ENCODE results near the gene GTF2A2. TPM values are rescaled to one million over a fixed set of nuclear protein-coding genes. Genes with fewer than 3 reads are reported as not detected.

The GTF2A2 gene
- total and polyA plus RNA-seq, 10 of the 15 experiments (the other 5 are each of a cell fraction or from before 2014, with no cell fraction given), result 89.2 to 565 (median 137) TPM

DNA sequence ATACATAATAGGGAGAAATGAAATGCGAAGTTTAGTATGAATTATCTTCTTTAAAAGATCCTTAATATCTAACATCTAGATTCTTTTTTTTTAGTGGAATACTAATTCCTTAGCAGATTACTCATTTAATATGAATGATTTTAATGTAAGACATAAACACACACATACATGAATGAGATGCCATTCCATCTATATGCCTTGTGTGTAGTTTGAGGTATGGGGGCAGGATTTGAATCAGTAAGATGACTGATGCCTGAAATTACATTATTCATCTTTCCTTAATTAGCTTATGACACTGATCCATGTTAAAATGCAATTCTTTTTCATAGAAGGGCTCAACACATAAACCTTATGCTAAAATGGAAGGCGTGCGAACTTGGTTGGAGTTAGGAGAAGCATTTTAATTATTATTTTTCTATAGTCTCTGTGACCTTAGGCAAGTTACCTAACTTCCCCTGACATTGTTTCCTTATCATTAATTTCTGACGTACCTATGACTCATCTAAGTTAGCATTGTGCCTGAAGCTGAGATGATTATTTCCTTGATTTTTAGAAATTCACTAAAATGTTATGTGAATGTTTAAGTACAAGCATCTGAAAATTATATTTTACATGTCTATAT lies 42.6 kb upstream of the GTF2A2 start:
- H3K79me2 ChIP-seq (ENCODE audit: control insufficient read depth, insufficient read depth, low read length), result no peaks in the 10 kb centered on the region
- 0 out of 4 replicates have a peak, but pooled peaks cover 0 to 2% of the 10 kb centered on the region in 2 experiments for H3K27me3 ChIP-seq (replicated peaks in 1 of 2; ENCODE audit: control insufficient read depth in 2 of 2, insufficient read depth in 2 of 2, low read length in 1 of 2)
- H3K9me3 ChIP-seq (replicated peaks; ENCODE audit: control insufficient read depth, insufficient read depth, low read length), result no peaks in the 10 kb centered on the region
- BruUV-seq (replicated peaks), result no TSS peak
- RAD21 ChIA-PET (ENCODE audit: unreplicated experiment), result no interaction called here
- no peak overlapping the region for H3K27ac ChIP-seq (ENCODE audit: control insufficient read depth, insufficient read depth)
- POLR2A ChIA-PET, result no interaction called here
- no peak for DNase-seq (ENCODE audit: low read depth, low spot score)
- H3K36me3 ChIP-seq (ENCODE audit: control insufficient read depth in 2 of 2, insufficient read depth in 2 of 2, low read length in 1 of 2), result no peaks in the 10 kb centered on the region
- no peaks in the 10 kb centered on the region for H4K20me1 ChIP-seq (ENCODE audit: control insufficient read depth, insufficient read depth)
- no peaks in the 10 kb centered on the region for H3K4me1 ChIP-seq (ENCODE audit: control insufficient read depth, insufficient read depth, low read length)
- H3K4me3 ChIP-seq, result no peak overlapping the region
- intact Hi-C loops (cut with micrococcal nuclease; ENCODE audit: unreplicated experiment), result loop anchor here (10.0 kb wide), 2 partner anchors 485 to 625 kb away; no protein-coding TSS in a partner anchor
- no peak for ATAC-seq
- no peak overlapping the region for H2AFZ ChIP-seq (ENCODE audit: control insufficient read depth, low read depth, low read length)
- no peak overlapping the region for H3K4me2 ChIP-seq (ENCODE audit: control insufficient read depth, insufficient read depth)
- in situ Hi-C loops (cut with MboI), result no loop called here
- SMC1A ChIA-PET (ENCODE audit: uncharacterized antibody, unreplicated experiment), result no interaction called here
- CTCF ChIA-PET, result interaction anchor here (0.7 kb wide), 1 partner anchor 9 kb away, joined by 3 read pairs; no protein-coding TSS in a partner anchor
- FAIRE-seq, result no peak
- H3K9ac ChIP-seq (ENCODE audit: control insufficient read depth, insufficient read depth, low read length), result no peak overlapping the region
- WGBS (ENCODE audit: insufficient coverage, insufficient replicate concordance, low lambda C conversion rate, missing lambda C conversion rate), result 39% methylated on average over 4 of the region's 4 CpGs
- TF ChIP-seq, protein P1, sequence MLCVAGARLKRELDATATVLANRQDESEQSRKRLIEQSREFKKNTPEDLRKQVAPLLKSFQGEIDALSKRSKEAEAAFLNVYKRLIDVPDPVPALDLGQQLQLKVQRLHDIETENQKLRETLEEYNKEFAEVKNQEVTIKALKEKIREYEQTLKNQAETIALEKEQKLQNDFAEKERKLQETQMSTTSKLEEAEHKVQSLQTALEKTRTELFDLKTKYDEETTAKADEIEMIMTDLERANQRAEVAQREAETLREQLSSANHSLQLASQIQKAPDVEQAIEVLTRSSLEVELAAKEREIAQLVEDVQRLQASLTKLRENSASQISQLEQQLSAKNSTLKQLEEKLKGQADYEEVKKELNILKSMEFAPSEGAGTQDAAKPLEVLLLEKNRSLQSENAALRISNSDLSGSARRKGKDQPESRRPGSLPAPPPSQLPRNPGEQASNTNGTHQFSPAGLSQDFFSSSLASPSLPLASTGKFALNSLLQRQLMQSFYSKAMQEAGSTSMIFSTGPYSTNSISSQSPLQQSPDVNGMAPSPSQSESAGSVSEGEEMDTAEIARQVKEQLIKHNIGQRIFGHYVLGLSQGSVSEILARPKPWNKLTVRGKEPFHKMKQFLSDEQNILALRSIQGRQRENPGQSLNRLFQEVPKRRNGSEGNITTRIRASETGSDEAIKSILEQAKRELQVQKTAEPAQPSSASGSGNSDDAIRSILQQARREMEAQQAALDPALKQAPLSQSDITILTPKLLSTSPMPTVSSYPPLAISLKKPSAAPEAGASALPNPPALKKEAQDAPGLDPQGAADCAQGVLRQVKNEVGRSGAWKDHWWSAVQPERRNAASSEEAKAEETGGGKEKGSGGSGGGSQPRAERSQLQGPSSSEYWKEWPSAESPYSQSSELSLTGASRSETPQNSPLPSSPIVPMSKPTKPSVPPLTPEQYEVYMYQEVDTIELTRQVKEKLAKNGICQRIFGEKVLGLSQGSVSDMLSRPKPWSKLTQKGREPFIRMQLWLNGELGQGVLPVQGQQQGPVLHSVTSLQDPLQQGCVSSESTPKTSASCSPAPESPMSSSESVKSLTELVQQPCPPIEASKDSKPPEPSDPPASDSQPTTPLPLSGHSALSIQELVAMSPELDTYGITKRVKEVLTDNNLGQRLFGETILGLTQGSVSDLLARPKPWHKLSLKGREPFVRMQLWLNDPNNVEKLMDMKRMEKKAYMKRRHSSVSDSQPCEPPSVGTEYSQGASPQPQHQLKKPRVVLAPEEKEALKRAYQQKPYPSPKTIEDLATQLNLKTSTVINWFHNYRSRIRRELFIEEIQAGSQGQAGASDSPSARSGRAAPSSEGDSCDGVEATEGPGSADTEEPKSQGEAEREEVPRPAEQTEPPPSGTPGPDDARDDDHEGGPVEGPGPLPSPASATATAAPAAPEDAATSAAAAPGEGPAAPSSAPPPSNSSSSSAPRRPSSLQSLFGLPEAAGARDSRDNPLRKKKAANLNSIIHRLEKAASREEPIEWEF (IDR thresholded peaks at IDR 0.05; ENCODE audit: insufficient replicate concordance, low read depth, low read length), result no peak
- TF ChIP-seq CEBPZ (IDR thresholded peaks at IDR 0.05; ENCODE audit: low read depth, low read length) (no peak), YBX1 (IDR thresholded peaks at IDR 0.05) (no peak), LARP7 (IDR thresholded peaks at IDR 0.05) (no peak), ZNF622 (IDR thresholded peaks at IDR 0.05) (no peak), RFX5 (IDR thresholded peaks at IDR 0.05; ENCODE audit: low read depth, low read length) (no peak), SMARCA5 (IDR thresholded peaks at IDR 0.05) (no peak), CBX5 (IDR thresholded peaks at IDR 0.05; ENCODE audit: low read depth) (no peak), NR2C1 (IDR thresholded peaks at IDR 0.05) (no peak)
- TF ChIP-seq, protein P2, sequence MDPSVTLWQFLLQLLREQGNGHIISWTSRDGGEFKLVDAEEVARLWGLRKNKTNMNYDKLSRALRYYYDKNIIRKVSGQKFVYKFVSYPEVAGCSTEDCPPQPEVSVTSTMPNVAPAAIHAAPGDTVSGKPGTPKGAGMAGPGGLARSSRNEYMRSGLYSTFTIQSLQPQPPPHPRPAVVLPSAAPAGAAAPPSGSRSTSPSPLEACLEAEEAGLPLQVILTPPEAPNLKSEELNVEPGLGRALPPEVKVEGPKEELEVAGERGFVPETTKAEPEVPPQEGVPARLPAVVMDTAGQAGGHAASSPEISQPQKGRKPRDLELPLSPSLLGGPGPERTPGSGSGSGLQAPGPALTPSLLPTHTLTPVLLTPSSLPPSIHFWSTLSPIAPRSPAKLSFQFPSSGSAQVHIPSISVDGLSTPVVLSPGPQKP (IDR thresholded peaks at IDR 0.05; ENCODE audit: low read depth, low read length), result no peak
- TF ChIP-seq, protein P3, sequence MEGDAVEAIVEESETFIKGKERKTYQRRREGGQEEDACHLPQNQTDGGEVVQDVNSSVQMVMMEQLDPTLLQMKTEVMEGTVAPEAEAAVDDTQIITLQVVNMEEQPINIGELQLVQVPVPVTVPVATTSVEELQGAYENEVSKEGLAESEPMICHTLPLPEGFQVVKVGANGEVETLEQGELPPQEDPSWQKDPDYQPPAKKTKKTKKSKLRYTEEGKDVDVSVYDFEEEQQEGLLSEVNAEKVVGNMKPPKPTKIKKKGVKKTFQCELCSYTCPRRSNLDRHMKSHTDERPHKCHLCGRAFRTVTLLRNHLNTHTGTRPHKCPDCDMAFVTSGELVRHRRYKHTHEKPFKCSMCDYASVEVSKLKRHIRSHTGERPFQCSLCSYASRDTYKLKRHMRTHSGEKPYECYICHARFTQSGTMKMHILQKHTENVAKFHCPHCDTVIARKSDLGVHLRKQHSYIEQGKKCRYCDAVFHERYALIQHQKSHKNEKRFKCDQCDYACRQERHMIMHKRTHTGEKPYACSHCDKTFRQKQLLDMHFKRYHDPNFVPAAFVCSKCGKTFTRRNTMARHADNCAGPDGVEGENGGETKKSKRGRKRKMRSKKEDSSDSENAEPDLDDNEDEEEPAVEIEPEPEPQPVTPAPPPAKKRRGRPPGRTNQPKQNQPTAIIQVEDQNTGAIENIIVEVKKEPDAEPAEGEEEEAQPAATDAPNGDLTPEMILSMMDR (IDR thresholded peaks at IDR 0.05 in 2 of 3, conservative IDR thresholded peaks at IDR 0.05 in 1 of 3; ENCODE audit: control insufficient read depth in 2 of 3, extremely low read depth in 1 of 3, insufficient read depth in 1 of 3, low read depth in 3 of 3, low read length in 3 of 3), result no peak
